Activated CD8-positive, alpha-beta memory T cell treated with anti-CD3 and anti-CD28 coated beads, Interleukin-2, amount 50 U/mL, for 48 hours (primary cell): ENCODE results near the gene GALNT18.

Experiments
- DNase-seq: peaks from one replicate; pipeline ENCODE4 v3.0.0-alpha.2; 2020

GALNT18 gene

GRCh38 chr11:11525283-11525682 lies 96.5 kb downstream of the GALNT18 start:
- DNase-seq: no peak

GRCh38 chr11:11524436-11525061 lies 97.3 kb downstream of the GALNT18 start:
- no peak for DNase-seq

GRCh38 chr11:11522591-11522990 lies 99.2 kb downstream of the GALNT18 start:
- DNase-seq: no peak

GRCh38 chr11:11521306-11522002 lies 100.4 kb downstream of the GALNT18 start:
- no peak for DNase-seq

- no peak for DNase-seq
Observed at GRCh38 chr11:11520231-11521015, 101.4 kb downstream of the GALNT18 start.

- no peak for DNase-seq
Observed at GRCh38 chr11:11519184-11519583, 102.6 kb downstream of the GALNT18 start.

- no peak for DNase-seq
Observed at GRCh38 chr11:11514246-11514645, 107.6 kb downstream of the GALNT18 start.

- no peak for DNase-seq
Observed at GRCh38 chr11:11513422-11513821, 108.4 kb downstream of the GALNT18 start.

- no peak for DNase-seq
Observed at GRCh38 chr11:11512929-11513328, 108.9 kb downstream of the GALNT18 start.

GRCh38 chr11:11512502-11512901 lies 109.3 kb downstream of the GALNT18 start:
- no peak for DNase-seq

- no peak for DNase-seq
Observed at GRCh38 chr11:11512090-11512489, 109.7 kb downstream of the GALNT18 start.

- no peak for DNase-seq
Observed at GRCh38 chr11:11510939-11511338, 110.9 kb downstream of the GALNT18 start.

- no peak for DNase-seq
Observed at GRCh38 chr11:11505692-11506091, 116.1 kb downstream of the GALNT18 start.

GRCh38 chr11:11505190-11505589 lies 116.6 kb downstream of the GALNT18 start:
- DNase-seq: no peak

- no peak for DNase-seq
Observed at GRCh38 chr11:11504071-11504470, 117.7 kb downstream of the GALNT18 start.

- no peak for DNase-seq
Observed at GRCh38 chr11:11502263-11502861, 119.4 kb downstream of the GALNT18 start.

- DNase-seq: no peak
Observed at GRCh38 chr11:11501546-11502262, 120.1 kb downstream of the GALNT18 start.

- no peak for DNase-seq
Observed at GRCh38 chr11:11500744-11501487, 120.9 kb downstream of the GALNT18 start.

GRCh38 chr11:11499300-11499699 lies 122.5 kb downstream of the GALNT18 start:
- DNase-seq: no peak

- DNase-seq: no peak
Observed at GRCh38 chr11:11498195-11498594, 123.6 kb downstream of the GALNT18 start.

GRCh38 chr11:11496879-11497278 lies 124.9 kb downstream of the GALNT18 start:
- no peak for DNase-seq

GRCh38 chr11:11494348-11494747 lies 127.5 kb downstream of the GALNT18 start:
- no peak for DNase-seq
